HCT116 (cell line): ENCODE measurements around the gene SAP130. TPM values are rescaled to one million over a fixed set of nuclear protein-coding genes. Genes with fewer than 3 reads are reported as not detected.

Source experiments
- ATAC-seq: fragments of 200-7000 bp; cut with Tn5 transposase; 2 replicates; pipeline ENCODE4 v1.9.1; 2020; ENCODE audit warnings: mild to moderate bottlenecking, moderate library complexity
- BruUV-seq: library from RNA; stranded (reverse); fragments of 400-500 nt; replicated peaks from 2 replicates; lab custom pipeline; 2021; lab: Mats Ljungman, UMichigan
- CTCF ChIA-PET: fragments of 300-600 bp; sonication (Branson Sonifier 250); formaldehyde crosslinking; loops from one replicate; lab custom pipeline; 2021; ENCODE audit warnings: antibody characterized with exemption; lab: Charles Lee
- POLR2A ChIA-PET: fragments of 300-600, 350-600 bp; sonication (Branson Sonifier 250); formaldehyde crosslinking; loops from one replicate; lab custom pipeline; 2021; ENCODE audit warnings: antibody characterized with exemption; lab: Charles Lee
- RAD21 ChIA-PET, 2 experiments: fragments of 300-600 bp; sonication (Branson Sonifier 250); formaldehyde crosslinking; loops; one replicate each; lab custom pipeline; 2023; ENCODE audit warnings: low total read pairs in 2 of 2; ENCODE audit not compliant: uncharacterized antibody in 2 of 2, unreplicated experiment in 2 of 2, low non-redundant PET in 1 of 2; lab: Charles Lee
- DNase-seq: peaks from one replicate; pipeline ENCODE4 v3.0.0-alpha.2; 2010; ENCODE audit warnings: low read depth, low spot score
- H2AFZ ChIP-seq: fragments of 200-600 bp; shearing (Covaris generic), sonication (generic); 2 replicates; pipeline ENCODE4 v1.6.1; 2017; ENCODE audit warnings: low read depth, mixed run types, mixed read lengths, antibody characterized with exemption, low read length; ENCODE audit not compliant: poor library complexity, severe bottlenecking
- H3K27ac ChIP-seq: 2 replicates; pipeline ENCODE4 v1.5.1; 2012; ENCODE audit warnings: low read depth, low read length
- H3K27me3 ChIP-seq: fragments of 200-600 bp; sonication (generic); 2 replicates; pipeline ENCODE4 v1.6.1; 2016; ENCODE audit warnings: mixed run types, low read length, mixed read lengths; ENCODE audit not compliant: insufficient read depth
- H3K36me3 ChIP-seq, 2 experiments: fragments of 200-500 bp in 1 of 2; fragments of 200-600 bp in 1 of 2; sonication (Bioruptor generic) in 1 of 2; sonication (generic) in 1 of 2; 2 replicates each; pipeline versions ENCODE4 v1.5.1 to v1.6.1; 2014 to 2016; ENCODE audit warnings: low read length in 2 of 2, inconsistent platforms in 1 of 2, mixed read lengths in 1 of 2, mixed run types in 1 of 2; ENCODE audit not compliant: insufficient read depth in 2 of 2, control insufficient read depth in 1 of 2
- H3K4me1 ChIP-seq, 2 experiments: fragments of 200-600 bp in 1 of 2; sonication (generic) in 1 of 2; 2 replicates each; pipeline versions ENCODE4 v1.5.1 to v1.6.1; 2012 to 2017; ENCODE audit warnings: low read length in 2 of 2, inconsistent platforms in 1 of 2, mild to moderate bottlenecking in 1 of 2, mixed read lengths in 1 of 2, mixed run types in 1 of 2, moderate library complexity in 1 of 2; ENCODE audit not compliant: insufficient read depth in 2 of 2, control insufficient read depth in 1 of 2
- H3K4me2 ChIP-seq: fragments of 200-600 bp; sonication (generic); 2 replicates; pipeline ENCODE4 v1.6.1; 2017; ENCODE audit warnings: mixed run types, low read length, mixed read lengths
- H3K4me3 ChIP-seq, 2 experiments: fragments of 200-600 bp in 1 of 2; sonication (generic) in 1 of 2; replicated peaks in 1 of 2; 2 replicates each; pipeline ENCODE4 v1.5.1; 2011 to 2016; ENCODE audit warnings: low read length in 2 of 2, control low read depth in 1 of 2, low read depth in 1 of 2, mild to moderate bottlenecking in 1 of 2, mixed read lengths in 1 of 2, mixed run types in 1 of 2
- H3K79me2 ChIP-seq: fragments of 200-600 bp; sonication (generic); 2 replicates; pipeline ENCODE4 v1.6.1; 2017; ENCODE audit warnings: mild to moderate bottlenecking, mixed run types, low read length, moderate library complexity, mixed read lengths; ENCODE audit not compliant: insufficient read depth
- H3K9ac ChIP-seq: fragments of 200-600 bp; sonication (generic); 2 replicates; pipeline ENCODE4 v1.6.1; 2016; ENCODE audit warnings: low read length, mixed read lengths
- H3K9me2 ChIP-seq: fragments of 200-600 bp; sonication (generic), shearing (Covaris generic); 2 replicates; pipeline ENCODE4 v1.6.1; 2017; ENCODE audit warnings: mixed run types, mild to moderate bottlenecking, moderate library complexity; ENCODE audit not compliant: insufficient read depth
- H3K9me3 ChIP-seq, 2 experiments: fragments of 200-500 bp in 1 of 2; fragments of 200-600 bp in 1 of 2; sonication (Bioruptor generic) in 1 of 2; sonication (generic) in 1 of 2; 2 replicates each; pipeline ENCODE4 v1.6.1; 2014 to 2017; ENCODE audit warnings: low read length in 2 of 2, mixed read lengths in 2 of 2, inconsistent platforms in 1 of 2, low read depth in 1 of 2, mild to moderate bottlenecking in 1 of 2, mixed run types in 1 of 2, moderate library complexity in 1 of 2; ENCODE audit not compliant: control insufficient read depth in 1 of 2, insufficient read depth in 1 of 2
- H4K20me1 ChIP-seq: fragments of 200-600 bp; sonication (generic), shearing (Covaris generic); 2 replicates; pipeline ENCODE4 v1.6.1; 2017; ENCODE audit warnings: mixed run types, mild to moderate bottlenecking, moderate library complexity; ENCODE audit not compliant: insufficient read depth
- CBX3 ChIP-seq: IDR thresholded peaks from 2 replicates; pipeline ENCODE4 v1.6.1; 2012; ENCODE audit warnings: low read depth
- CEBPB ChIP-seq: IDR thresholded peaks from 2 replicates; pipeline ENCODE4 v1.6.1; 2012; ENCODE audit warnings: low read depth
- EGR1 ChIP-seq: IDR thresholded peaks from 2 replicates; pipeline ENCODE4 v1.6.1; 2012; ENCODE audit warnings: low read depth
- ELF1 ChIP-seq: IDR thresholded peaks from 2 replicates; pipeline ENCODE4 v1.6.1; 2012; ENCODE audit warnings: low read depth, borderline replicate concordance
- EZH2phosphoT487 ChIP-seq: fragments of 200-600 bp; IDR thresholded peaks from 2 replicates; pipeline ENCODE4 v1.6.1; 2018; ENCODE audit warnings: antibody characterized with exemption, borderline replicate concordance
- FOSL1 ChIP-seq: IDR thresholded peaks from 2 replicates; pipeline ENCODE4 v1.6.1; 2012; ENCODE audit warnings: low read depth
- JUND ChIP-seq: IDR thresholded peaks from 2 replicates; pipeline ENCODE4 v1.6.1; 2012
- POLR2A ChIP-seq: IDR thresholded peaks from 2 replicates; pipeline ENCODE4 v1.7.0; 2011; ENCODE audit warnings: borderline replicate concordance; ENCODE audit not compliant: insufficient read depth, insufficient read length; ENCODE audit errors: extremely low read depth
- SIN3A ChIP-seq: IDR thresholded peaks from 2 replicates; pipeline ENCODE4 v1.6.1; 2012; ENCODE audit warnings: low read depth
- SRF ChIP-seq: IDR thresholded peaks from 2 replicates; pipeline ENCODE4 v1.6.1; 2012; ENCODE audit warnings: low read depth
- ZFX ChIP-seq: fragments of 450-650 bp; IDR thresholded peaks from 2 replicates; pipeline ENCODE4 v1.6.1; 2017
- ZNF274 ChIP-seq: fragments of 200-500 bp; sonication (Bioruptor generic); IDR thresholded peaks from 2 replicates; pipeline ENCODE4 v1.6.1; 2014; ENCODE audit warnings: mild to moderate bottlenecking, low read depth, low read length, inconsistent platforms
- intact Hi-C: fragments of 100-400 bp; cut with micrococcal nuclease; formaldehyde crosslinking; loops from 2 replicates; pipeline ENCODE4 v1.10.0; 2022
- total RNA-seq: library from RNA; stranded (reverse); gene quantifications from one replicate; pipeline ENCODE4 v1.2.1, GENCODE V29; 2021; ENCODE audit not compliant: unreplicated experiment
- TF ChIP-seq, protein P1 (sequence below): IDR thresholded peaks from 2 replicates; pipeline ENCODE4 v1.6.1; 2011; ENCODE audit warnings: mild to moderate bottlenecking, low read length, moderate library complexity; ENCODE audit not compliant: insufficient replicate concordance; ENCODE audit errors: extremely low read depth
- TF ChIP-seq, protein P2 (sequence below), 3 experiments: fragments of 200-600 bp in 1 of 3; sonication (generic) in 1 of 3; IDR thresholded peaks in 2 of 3; conservative IDR thresholded peaks in 1 of 3; 2 replicates each; pipeline ENCODE4 v1.5.1; 2012 to 2017; ENCODE audit warnings: low read depth in 2 of 3, low read length in 2 of 3, antibody characterized with exemption in 1 of 3, borderline replicate concordance in 1 of 3, control low read depth in 1 of 3, mild to moderate bottlenecking in 1 of 3, mixed read lengths in 1 of 3, mixed run types in 1 of 3, moderate library complexity in 1 of 3; ENCODE audit not compliant: insufficient read depth in 1 of 3
- TF ChIP-seq, protein P3 (sequence below): IDR thresholded peaks from 2 replicates; pipeline ENCODE4 v1.6.1; 2012; ENCODE audit warnings: low read depth

The SAP130 gene
- total RNA-seq, 1 experiment from 2014 or later = 29.5 TPM

DNA sequence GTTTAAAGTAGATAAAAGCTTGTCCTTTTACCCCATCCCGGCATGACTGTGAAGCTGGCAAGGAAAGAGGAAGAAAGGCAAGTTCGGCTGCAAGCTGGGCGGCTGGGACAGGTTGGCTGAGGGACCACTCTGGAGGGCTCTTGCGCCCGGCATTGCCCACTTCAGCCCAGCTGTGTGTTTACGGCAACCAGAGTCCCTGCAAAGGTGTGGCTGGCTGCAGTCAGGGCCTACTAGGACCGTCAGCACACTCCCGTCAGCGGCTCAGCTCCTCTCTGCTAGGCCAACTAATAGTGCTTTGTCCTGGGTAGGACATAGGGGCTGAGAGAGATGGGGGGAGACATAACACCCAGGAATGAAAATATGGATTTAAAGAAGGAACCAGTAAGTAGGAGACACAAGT is 11.7 kb upstream of the SAP130 start (continued):
- TF ChIP-seq, protein P1, sequence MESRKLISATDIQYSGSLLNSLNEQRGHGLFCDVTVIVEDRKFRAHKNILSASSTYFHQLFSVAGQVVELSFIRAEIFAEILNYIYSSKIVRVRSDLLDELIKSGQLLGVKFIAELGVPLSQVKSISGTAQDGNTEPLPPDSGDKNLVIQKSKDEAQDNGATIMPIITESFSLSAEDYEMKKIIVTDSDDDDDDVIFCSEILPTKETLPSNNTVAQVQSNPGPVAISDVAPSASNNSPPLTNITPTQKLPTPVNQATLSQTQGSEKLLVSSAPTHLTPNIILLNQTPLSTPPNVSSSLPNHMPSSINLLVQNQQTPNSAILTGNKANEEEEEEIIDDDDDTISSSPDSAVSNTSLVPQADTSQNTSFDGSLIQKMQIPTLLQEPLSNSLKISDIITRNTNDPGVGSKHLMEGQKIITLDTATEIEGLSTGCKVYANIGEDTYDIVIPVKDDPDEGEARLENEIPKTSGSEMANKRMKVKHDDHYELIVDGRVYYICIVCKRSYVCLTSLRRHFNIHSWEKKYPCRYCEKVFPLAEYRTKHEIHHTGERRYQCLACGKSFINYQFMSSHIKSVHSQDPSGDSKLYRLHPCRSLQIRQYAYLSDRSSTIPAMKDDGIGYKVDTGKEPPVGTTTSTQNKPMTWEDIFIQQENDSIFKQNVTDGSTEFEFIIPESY = no peak
- TF ChIP-seq POLR2A (no peak), SIN3A (no peak), FOSL1 (no peak)

DNA sequence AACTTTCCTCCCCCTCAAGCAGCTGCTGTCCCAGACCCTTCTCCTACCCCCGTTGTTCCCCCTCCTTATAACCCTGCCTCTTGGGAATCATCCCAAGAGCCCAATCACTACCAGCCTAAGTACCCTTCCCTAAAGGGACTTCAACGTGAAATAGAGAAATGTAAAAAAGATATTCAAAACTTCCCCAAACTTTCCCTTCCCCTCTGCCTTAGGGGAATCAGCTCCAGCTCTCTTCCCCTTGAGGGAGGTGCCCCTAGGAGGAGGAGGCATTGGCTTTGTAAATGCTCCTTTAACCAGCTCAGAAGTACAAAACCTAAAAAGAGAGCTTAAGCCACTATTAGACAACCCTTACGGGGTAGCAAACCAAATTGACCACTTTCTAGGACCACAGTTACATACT is 10.6 kb upstream of the SAP130 start:
- H3K4me1 ChIP-seq = no peaks in the 10 kb centered on the region
- ChIA-PET POLR2A (no interaction called here), RAD21 (no interaction called here), CTCF (no interaction called here)
- H3K36me3 ChIP-seq = no peaks in the 10 kb centered on the region
- ATAC-seq (no peak), DNase-seq (no peak)
- no peak overlapping the region for H3K27ac ChIP-seq
- peaks cover 24 to 32% of the 10 kb centered on the region in 2 experiments; a peak in 3 of 4 replicates for H3K9me3 ChIP-seq
- BruUV-seq = no TSS peak
- no peak overlapping the region for H3K9ac ChIP-seq
- no peak overlapping the region for H3K4me2 ChIP-seq
- H3K27me3 ChIP-seq = no peaks in the 10 kb centered on the region
- no peak overlapping the region for H3K4me3 ChIP-seq
- TF ChIP-seq EGR1 (no peak), ZFX (no peak), ELF1 (no peak), CEBPB (no peak), ZNF274 (no peak), SIN3A (no peak), SRF (no peak), POLR2A (no peak), CBX3 (no peak), JUND (no peak), EZH2phosphoT487 (no peak)
- TF ChIP-seq, protein P2, sequence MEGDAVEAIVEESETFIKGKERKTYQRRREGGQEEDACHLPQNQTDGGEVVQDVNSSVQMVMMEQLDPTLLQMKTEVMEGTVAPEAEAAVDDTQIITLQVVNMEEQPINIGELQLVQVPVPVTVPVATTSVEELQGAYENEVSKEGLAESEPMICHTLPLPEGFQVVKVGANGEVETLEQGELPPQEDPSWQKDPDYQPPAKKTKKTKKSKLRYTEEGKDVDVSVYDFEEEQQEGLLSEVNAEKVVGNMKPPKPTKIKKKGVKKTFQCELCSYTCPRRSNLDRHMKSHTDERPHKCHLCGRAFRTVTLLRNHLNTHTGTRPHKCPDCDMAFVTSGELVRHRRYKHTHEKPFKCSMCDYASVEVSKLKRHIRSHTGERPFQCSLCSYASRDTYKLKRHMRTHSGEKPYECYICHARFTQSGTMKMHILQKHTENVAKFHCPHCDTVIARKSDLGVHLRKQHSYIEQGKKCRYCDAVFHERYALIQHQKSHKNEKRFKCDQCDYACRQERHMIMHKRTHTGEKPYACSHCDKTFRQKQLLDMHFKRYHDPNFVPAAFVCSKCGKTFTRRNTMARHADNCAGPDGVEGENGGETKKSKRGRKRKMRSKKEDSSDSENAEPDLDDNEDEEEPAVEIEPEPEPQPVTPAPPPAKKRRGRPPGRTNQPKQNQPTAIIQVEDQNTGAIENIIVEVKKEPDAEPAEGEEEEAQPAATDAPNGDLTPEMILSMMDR (IDR thresholded peaks at IDR 0.05 in 2 of 3, conservative IDR thresholded peaks at IDR 0.05 in 1 of 3; ENCODE audit: borderline replicate concordance in 1 of 3, insufficient read depth in 1 of 3, low read depth in 2 of 3, low read length in 2 of 3) = no peak
- TF ChIP-seq, protein P1 = no peak
- TF ChIP-seq, protein P3, sequence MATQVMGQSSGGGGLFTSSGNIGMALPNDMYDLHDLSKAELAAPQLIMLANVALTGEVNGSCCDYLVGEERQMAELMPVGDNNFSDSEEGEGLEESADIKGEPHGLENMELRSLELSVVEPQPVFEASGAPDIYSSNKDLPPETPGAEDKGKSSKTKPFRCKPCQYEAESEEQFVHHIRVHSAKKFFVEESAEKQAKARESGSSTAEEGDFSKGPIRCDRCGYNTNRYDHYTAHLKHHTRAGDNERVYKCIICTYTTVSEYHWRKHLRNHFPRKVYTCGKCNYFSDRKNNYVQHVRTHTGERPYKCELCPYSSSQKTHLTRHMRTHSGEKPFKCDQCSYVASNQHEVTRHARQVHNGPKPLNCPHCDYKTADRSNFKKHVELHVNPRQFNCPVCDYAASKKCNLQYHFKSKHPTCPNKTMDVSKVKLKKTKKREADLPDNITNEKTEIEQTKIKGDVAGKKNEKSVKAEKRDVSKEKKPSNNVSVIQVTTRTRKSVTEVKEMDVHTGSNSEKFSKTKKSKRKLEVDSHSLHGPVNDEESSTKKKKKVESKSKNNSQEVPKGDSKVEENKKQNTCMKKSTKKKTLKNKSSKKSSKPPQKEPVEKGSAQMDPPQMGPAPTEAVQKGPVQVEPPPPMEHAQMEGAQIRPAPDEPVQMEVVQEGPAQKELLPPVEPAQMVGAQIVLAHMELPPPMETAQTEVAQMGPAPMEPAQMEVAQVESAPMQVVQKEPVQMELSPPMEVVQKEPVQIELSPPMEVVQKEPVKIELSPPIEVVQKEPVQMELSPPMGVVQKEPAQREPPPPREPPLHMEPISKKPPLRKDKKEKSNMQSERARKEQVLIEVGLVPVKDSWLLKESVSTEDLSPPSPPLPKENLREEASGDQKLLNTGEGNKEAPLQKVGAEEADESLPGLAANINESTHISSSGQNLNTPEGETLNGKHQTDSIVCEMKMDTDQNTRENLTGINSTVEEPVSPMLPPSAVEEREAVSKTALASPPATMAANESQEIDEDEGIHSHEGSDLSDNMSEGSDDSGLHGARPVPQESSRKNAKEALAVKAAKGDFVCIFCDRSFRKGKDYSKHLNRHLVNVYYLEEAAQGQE = no peak
- intact Hi-C loops = no loop called here
- no peak overlapping the region for H2AFZ ChIP-seq
- no peaks in the 10 kb centered on the region for H3K79me2 ChIP-seq
- no peaks in the 10 kb centered on the region for H3K9me2 ChIP-seq
- no peaks in the 10 kb centered on the region for H4K20me1 ChIP-seq
